K562 (cell line): ENCODE data around the gene SHC1. TPM values are rescaled to one million over a fixed set of nuclear protein-coding genes. Genes with fewer than 3 reads are reported as not detected.
A peak's percentile ranks its signal among the peaks of the same experiment; 100 is the strongest.

Experiments used
- CBX3 ChIP-seq, 2 experiments: IDR thresholded peaks; 1 replicate in 1 of 2; 2 replicates in 1 of 2; pipeline ENCODE4 v1.6.1; 2012; ENCODE audit warnings: inconsistent platforms in 2 of 2, low read length in 2 of 2, borderline replicate concordance in 1 of 2, control low read depth in 1 of 2
- CREBBP ChIP-seq: IDR thresholded peaks from one replicate; pipeline ENCODE4 v1.6.1; 2012; ENCODE audit warnings: low read depth, mild to moderate bottlenecking, control low read depth, inconsistent platforms, low read length
- CSDE1 ChIP-seq, 2 experiments: fragments of 450-650 bp; IDR thresholded peaks; 2 replicates each; pipeline ENCODE4 v1.6.1; 2016; ENCODE audit warnings: mild to moderate bottlenecking in 1 of 2
- CTBP1 ChIP-seq: fragments of 450-650 bp; IDR thresholded peaks from 2 replicates; pipeline ENCODE4 v1.6.1; 2016; ENCODE audit warnings: borderline replicate concordance
- DMBX1 ChIP-seq: fragments of 250-450 bp; sonication (Bioruptor Pico); IDR thresholded peaks from 2 replicates; pipeline ENCODE4 v1.8.0; 2022; ENCODE audit warnings: inconsistent platforms, mild to moderate bottlenecking, moderate library complexity, borderline replicate concordance
- E2F1 ChIP-seq: sonication (generic); formaldehyde crosslinking; IDR thresholded peaks from 2 replicates; pipeline ENCODE4 v1.8.1; 2023; ENCODE audit warnings: mild to moderate bottlenecking, missing genetic modification reagents, moderate library complexity
- ELF1 ChIP-seq: fragments of 200-800 bp; sonication (Bioruptor generic); IDR thresholded peaks from 2 replicates; pipeline ENCODE4 v1.6.1; 2016; ENCODE audit warnings: missing genetic modification characterization, missing compliant biosample characterization
- ELK3 ChIP-seq: fragments of 450-650 bp; formaldehyde crosslinking; IDR thresholded peaks from 2 replicates; pipeline ENCODE4 v1.4.0; 2020; ENCODE audit warnings: mild to moderate bottlenecking
- FOXP1 ChIP-seq: sonication (generic); formaldehyde crosslinking; IDR thresholded peaks from 2 replicates; pipeline ENCODE4 v1.8.0; 2022; ENCODE audit warnings: mild to moderate bottlenecking, missing genetic modification reagents
- KDM4B ChIP-seq, 2 experiments: fragments of 450-650 bp in 1 of 2; sonication (generic) in 1 of 2; IDR thresholded peaks; 2 replicates each; pipeline ENCODE4 v1.6.1; 2016 to 2017; ENCODE audit warnings: borderline replicate concordance in 2 of 2, antibody characterized with exemption in 1 of 2, low read depth in 1 of 2, mild to moderate bottlenecking in 1 of 2
- KDM5B ChIP-seq: fragments of 200-600 bp; sonication (generic); IDR thresholded peaks from 2 replicates; pipeline ENCODE4 v1.6.1; 2012; ENCODE audit warnings: low read depth, mild to moderate bottlenecking, moderate library complexity, low read length, control low read depth, inconsistent platforms; ENCODE audit not compliant: insufficient replicate concordance
- MAX ChIP-seq: sonication (generic); formaldehyde crosslinking; IDR thresholded peaks from 2 replicates; pipeline ENCODE4 v1.9.0; 2022; ENCODE audit warnings: mild to moderate bottlenecking, missing genetic modification reagents
- NFE2L1 ChIP-seq: fragments of 450-650 bp; IDR thresholded peaks from 2 replicates; pipeline ENCODE4 v1.6.1; 2016; ENCODE audit warnings: missing genetic modification characterization, low read depth, mild to moderate bottlenecking, missing compliant biosample characterization, moderate library complexity, borderline replicate concordance
- NONO ChIP-seq, 2 experiments: fragments of 200-400 bp in 1 of 2; fragments of 450-650 bp in 1 of 2; formaldehyde crosslinking in 1 of 2; IDR thresholded peaks; 2 replicates each; pipeline ENCODE4 v1.6.1; 2017; ENCODE audit warnings: low read depth in 2 of 2, mild to moderate bottlenecking in 2 of 2, moderate library complexity in 2 of 2, low read length in 1 of 2
- NR2F6 ChIP-seq: fragments of 450-650 bp; formaldehyde crosslinking; IDR thresholded peaks from 2 replicates; pipeline ENCODE4 v1.4.0; 2020; ENCODE audit warnings: mild to moderate bottlenecking
- POLR2B ChIP-seq: fragments of 450-650 bp; IDR thresholded peaks from 2 replicates; pipeline ENCODE4 v1.6.1; 2018; ENCODE audit warnings: low read depth; ENCODE audit not compliant: partially characterized antibody
- RNF2 ChIP-seq: sonication (generic); IDR thresholded peaks from 2 replicates; pipeline ENCODE4 v1.6.1; 2016
- SNAPC5 ChIP-seq: fragments of 250-450 bp; sonication (Bioruptor Pico); IDR thresholded peaks from 2 replicates; pipeline ENCODE4 v1.8.0; 2021; ENCODE audit warnings: moderate library complexity, mild to moderate bottlenecking, inconsistent platforms
- SNIP1 ChIP-seq: fragments of 450-650 bp; IDR thresholded peaks from 2 replicates; pipeline ENCODE4 v1.7.1; 2017; ENCODE audit warnings: low read depth, mild to moderate bottlenecking
- ZNF12 ChIP-seq: sonication (generic); formaldehyde crosslinking; IDR thresholded peaks from 2 replicates; pipeline ENCODE4 v1.4.0; 2020; ENCODE audit warnings: mild to moderate bottlenecking, missing genetic modification reagents
- polyA plus RNA-seq, 8 experiments: library from polyadenylated mRNA; depleted of rRNA in 4 of 8; stranded (reverse) in 5 of 8; unstranded in 3 of 8; fragments of >200 nt; fragmentation: Nextera tagmentation in 2 of 8; fragmentation: Illumina TruSeq in 1 of 8; extraction: Ambion mirVana in 2 of 8; extraction: Trizol in 1 of 8; gene quantifications; 2 replicates each; pipeline versions ENCODE4 v1.2.1 to v1.2.3, GENCODE V29; 2011 to 2014; ENCODE audit warnings: inconsistent platforms in 1 of 8, missing spikeins in 1 of 8
- total RNA-seq, 7 experiments: library from RNA; depleted of rRNA in 6 of 7; stranded (reverse); fragments of >200 nt in 6 of 7; fragmentation: Illumina TruSeq in 2 of 7; extraction: Trizol in 2 of 7; gene quantifications; 2 replicates each; pipeline versions ENCODE4 v1.2.1 to v1.2.3, GENCODE V29; 2011 to 2021; ENCODE audit warnings: low replicate concordance in 1 of 7

Gene SHC1
- total and polyA plus RNA-seq, 9 of the 15 experiments (the other 6 are each of a cell fraction or from before 2014, with no cell fraction given): 4.1 to 113 (median 51.9) TPM

GRCh38 chr1:154956544-154956941 lies 14.0 kb downstream of the SHC1 start (continued):
- peak; percentile 1 for TF ChIP-seq POLR2B
- no peak for TF ChIP-seq NR2F6
- no peak for TF ChIP-seq E2F1 (CRISPR knock-in tag)
- no peak for TF ChIP-seq CSDE1 (IDR thresholded peaks at IDR 0.05)
- TF ChIP-seq CREBBP: no peak
- no peak for TF ChIP-seq CTBP1
- no peak for TF ChIP-seq ZNF12 (CRISPR knock-in tag)
- TF ChIP-seq MAX (CRISPR knock-in tag): 0 out of 2 replicates have a peak, but pooled peaks have one; percentile 27
- no peak for TF ChIP-seq CBX3 (IDR thresholded peaks at IDR 0.05; ENCODE audit: borderline replicate concordance in 1 of 2, low read length in 2 of 2)
- TF ChIP-seq SNAPC5 (CRISPR knock-in tag): no peak
- TF ChIP-seq SNIP1: no peak
- TF ChIP-seq ELF1 (tag): no peak
- no peak for TF ChIP-seq ELK3 (CRISPR knock-in tag)
- TF ChIP-seq FOXP1 (CRISPR knock-in tag): 0 out of 2 replicates have a peak, but pooled peaks have one; percentile 49
- peak; percentile 37 for TF ChIP-seq KDM5B
- TF ChIP-seq RNF2: no peak
- no peak for TF ChIP-seq NONO (IDR thresholded peaks at IDR 0.05; ENCODE audit: low read depth in 2 of 2, low read length in 1 of 2)
- no peak for TF ChIP-seq NFE2L1 (tag)
- TF ChIP-seq KDM4B (IDR thresholded peaks at IDR 0.05; ENCODE audit: borderline replicate concordance in 2 of 2, low read depth in 1 of 2): no peak
- TF ChIP-seq DMBX1: no peak
